SK-N-MC (cell line): ENCODE results near the gene PEAK3.

Source experiments
- EZH2 ChIP-seq: fragments of 200-600 bp; sonication (generic); IDR thresholded peaks from one replicate; pipeline ENCODE4 v1.6.1; 2017; ENCODE audit warnings: antibody characterized with exemption
- FOXP2 ChIP-seq: optimal IDR thresholded peaks from 2 replicates; pipeline ENCODE3; 2011; ENCODE audit warnings: mild to moderate bottlenecking, moderate library complexity; ENCODE audit not compliant: insufficient read depth; ENCODE audit errors: extremely low read length, control extremely low read depth
- POLR2AphosphoS5 ChIP-seq: IDR thresholded peaks from 2 replicates; pipeline ENCODE4 v1.6.1; 2012; ENCODE audit warnings: mild to moderate bottlenecking, low read depth, low read length, borderline replicate concordance

DNA sequence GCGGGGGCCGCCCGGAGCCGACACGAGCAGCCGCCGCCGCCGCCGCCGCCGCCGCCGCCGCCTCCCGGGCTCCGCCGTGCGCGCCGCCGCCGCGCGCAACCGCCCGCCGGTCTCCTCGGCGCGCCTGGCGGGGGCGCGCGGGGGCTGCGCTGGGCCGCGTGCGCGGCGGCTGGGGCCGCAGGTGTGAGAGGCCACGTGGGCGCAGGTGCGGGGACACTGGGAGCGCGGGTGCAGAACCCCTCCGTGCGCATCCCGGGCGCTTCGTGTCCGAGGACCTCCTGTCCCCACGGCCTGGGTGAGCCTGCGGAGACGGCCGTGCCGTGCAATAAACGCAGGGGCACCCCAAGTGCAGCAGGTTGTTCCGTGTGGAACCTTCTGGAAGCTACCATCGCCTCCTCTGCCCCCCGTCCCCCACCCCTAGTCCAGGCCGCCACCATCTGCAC lies 26.2 kb upstream of the PEAK3 start, which contains the start of gene LINGO3:
- no peak for TF ChIP-seq POLR2AphosphoS5
- no peak for TF ChIP-seq EZH2
- no peak for TF ChIP-seq FOXP2
